ENCODE data around the gene COPB1.
"Not testable (repeated sequence)": the region's sequence is repeated elsewhere in the genome, so short reads cannot be mapped to it uniquely, and the experiment has no call there.

COPB1 gene, protein sequence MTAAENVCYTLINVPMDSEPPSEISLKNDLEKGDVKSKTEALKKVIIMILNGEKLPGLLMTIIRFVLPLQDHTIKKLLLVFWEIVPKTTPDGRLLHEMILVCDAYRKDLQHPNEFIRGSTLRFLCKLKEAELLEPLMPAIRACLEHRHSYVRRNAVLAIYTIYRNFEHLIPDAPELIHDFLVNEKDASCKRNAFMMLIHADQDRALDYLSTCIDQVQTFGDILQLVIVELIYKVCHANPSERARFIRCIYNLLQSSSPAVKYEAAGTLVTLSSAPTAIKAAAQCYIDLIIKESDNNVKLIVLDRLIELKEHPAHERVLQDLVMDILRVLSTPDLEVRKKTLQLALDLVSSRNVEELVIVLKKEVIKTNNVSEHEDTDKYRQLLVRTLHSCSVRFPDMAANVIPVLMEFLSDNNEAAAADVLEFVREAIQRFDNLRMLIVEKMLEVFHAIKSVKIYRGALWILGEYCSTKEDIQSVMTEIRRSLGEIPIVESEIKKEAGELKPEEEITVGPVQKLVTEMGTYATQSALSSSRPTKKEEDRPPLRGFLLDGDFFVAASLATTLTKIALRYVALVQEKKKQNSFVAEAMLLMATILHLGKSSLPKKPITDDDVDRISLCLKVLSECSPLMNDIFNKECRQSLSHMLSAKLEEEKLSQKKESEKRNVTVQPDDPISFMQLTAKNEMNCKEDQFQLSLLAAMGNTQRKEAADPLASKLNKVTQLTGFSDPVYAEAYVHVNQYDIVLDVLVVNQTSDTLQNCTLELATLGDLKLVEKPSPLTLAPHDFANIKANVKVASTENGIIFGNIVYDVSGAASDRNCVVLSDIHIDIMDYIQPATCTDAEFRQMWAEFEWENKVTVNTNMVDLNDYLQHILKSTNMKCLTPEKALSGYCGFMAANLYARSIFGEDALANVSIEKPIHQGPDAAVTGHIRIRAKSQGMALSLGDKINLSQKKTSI

DNA sequence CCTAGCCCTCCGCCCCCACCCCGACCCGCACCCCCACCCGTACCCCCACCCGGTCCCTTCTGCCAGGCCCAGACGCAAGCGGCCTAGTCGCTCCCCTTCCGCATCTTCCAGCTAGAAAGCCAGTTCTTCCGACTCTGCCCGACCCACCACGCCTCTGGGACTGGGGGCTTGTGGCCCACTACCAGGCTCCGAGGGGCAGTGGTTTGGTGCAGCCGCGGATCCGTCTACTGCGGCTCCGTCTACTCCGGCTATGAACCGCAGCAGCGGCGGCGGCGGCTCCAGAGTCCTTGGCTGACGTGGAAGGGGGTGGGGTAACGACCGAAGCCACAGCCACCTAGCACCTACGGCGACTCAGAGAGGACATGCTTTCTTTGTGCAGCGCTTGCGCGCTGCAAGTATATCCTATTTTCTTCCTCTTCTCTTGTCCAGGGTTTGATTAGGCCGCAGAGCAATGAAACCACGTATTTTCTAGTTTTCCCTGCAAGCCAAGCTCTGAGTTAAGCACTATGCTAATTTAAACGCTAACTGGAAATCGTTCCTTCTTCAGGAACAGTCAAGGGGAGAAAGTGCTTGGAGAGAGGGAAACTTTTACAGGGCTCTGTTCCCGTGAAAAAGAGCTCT lies at the start of gene COPB1:
Gene COPB1 (minus strand): TSS at position 252 of the 621 bp plus-strand sequence. CDS start 883 bp downstream, outside the sequence.
- DNase-seq (ENCODE audit: low read depth, low spot score): peak; percentile 98

DNA sequence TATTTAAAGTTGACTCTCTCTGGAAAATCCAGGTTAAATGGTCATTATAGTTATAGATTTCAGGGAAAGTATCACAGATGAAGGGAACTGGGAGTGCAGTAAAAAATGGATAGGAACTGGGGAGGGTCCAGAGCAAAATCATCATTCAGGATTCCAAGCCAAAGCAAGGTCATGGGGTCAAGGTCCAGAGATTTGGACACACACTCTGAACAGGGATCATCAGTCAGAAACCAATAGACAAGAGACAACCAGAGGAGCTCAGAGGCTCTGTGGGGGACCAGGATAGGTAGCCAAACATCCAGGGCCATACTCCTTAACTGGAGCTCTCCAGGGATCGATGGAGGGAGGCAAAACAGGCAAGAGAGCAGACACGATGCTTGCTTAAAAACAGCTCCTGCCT lies 47.8 kb upstream of the COPB1 start:
- no peak for DNase-seq (ENCODE audit: low read depth, low spot score)

DNA sequence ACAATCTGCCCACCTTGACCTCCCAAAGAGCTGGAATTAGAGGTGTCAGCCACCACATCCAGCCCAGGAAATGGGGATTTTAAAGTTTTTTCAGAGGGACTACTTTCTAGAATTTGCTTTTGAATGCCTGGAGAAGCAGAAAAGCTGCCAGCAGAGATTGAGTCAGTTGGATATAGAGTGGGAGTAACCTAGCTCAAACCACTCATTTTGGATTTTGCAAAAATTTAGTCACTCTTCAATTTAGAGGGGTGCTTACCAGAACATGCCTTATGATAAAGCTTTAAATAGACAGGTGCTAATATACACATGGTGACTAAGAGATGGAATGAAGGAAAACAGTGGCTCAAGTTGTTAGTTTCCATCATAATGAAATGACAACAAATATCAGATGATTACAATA lies 47.1 kb upstream of the COPB1 start:
- no peak for DNase-seq (ENCODE audit: low read depth, low spot score)

DNA sequence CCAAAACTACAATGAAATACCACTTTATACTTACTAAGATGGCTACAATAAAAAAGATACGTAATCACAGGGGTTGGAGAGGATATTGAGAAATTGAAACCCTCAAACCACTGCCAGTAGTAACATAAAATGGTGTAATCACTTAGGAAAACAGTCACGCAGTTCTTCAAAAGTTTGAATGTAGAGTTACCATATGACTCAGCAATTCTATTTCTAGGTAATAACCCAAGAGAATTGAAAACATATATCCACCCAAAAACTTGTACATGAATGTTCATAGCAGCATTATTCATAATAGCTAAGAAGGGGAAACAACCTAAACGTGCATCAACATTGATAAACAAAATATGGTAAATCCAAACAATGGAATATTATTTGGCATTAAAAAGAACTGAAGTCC lies 45.0 kb upstream of the COPB1 start:
- no peak for DNase-seq (ENCODE audit: low read depth, low spot score)

DNA sequence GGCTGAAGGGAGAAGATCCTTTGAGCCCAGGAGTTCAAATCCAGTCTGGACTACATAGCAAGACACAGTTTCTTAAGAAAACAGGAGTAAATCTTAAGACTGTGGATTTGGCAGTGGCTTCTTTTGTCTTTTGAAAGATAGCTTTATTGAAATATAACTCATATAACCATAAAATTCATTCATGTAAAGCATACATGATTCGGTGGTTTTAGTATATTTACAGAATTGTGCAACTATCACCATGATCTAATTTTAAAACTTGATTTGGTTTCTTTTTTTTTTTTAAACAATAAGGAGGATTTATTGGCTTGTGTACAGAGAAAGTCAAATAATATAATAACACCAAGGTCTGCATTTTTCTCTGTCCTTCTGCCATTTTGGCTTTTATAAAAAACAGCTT lies 43.6 kb upstream of the COPB1 start:
- DNase-seq (ENCODE audit: low read depth, low spot score): no peak

DNA sequence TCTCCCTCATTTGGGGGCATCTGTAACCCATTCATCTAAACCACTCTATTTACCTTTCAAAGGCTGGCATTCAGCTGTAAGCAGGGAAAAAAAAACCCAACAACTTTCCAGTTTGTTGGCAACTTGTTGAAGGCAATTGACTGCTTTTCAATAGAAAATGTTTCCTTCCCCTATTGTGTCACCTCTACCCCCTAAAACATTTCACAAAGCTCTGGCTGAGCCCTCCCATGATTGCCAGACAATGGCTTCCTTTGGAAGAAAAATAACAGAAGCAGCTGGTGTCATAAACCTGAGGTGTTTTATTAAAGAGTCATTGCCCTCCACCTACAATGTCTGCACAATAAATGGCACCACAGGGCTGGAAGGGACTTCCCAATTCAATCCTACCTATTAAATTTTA lies 42.7 kb upstream of the COPB1 start:
- no peak for DNase-seq (ENCODE audit: low read depth, low spot score)

DNA sequence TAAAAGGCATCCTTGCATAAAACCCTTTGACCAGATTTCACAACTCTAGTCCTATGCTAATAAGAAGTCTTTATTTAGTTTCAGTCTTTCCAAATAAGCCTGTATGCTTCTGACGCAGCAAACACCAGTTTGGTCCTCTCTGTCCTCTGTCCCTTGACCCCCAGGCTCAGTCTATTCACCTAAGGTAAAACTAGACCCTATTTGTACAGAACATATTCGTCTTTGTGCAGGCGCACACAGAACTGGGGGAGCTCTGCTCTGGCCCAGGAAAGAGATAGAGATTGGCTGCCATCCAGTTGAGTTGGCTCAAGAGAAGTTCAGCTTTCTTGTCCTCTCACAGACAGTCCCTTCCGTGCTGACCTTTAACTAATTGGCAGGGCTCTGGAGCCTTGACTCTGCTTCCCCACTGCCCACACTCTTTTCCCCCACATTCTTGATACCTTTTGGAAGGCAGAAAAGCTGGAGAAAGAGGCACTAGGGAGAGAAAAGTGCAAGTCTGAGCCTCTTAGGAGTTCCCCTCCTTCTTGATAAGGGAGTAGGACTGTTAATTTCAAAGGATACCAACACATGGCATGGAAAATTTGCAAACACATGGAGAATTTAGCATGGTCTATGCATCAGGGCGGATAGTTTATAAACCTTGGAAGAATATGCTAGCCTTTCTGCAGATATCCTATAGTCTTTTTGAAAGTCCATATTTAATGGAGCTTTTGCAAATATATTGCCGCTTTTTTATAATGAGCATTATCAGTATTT lies 41.8 kb upstream of the COPB1 start:
- peak; percentile 11 for DNase-seq (ENCODE audit: low read depth, low spot score)

DNA sequence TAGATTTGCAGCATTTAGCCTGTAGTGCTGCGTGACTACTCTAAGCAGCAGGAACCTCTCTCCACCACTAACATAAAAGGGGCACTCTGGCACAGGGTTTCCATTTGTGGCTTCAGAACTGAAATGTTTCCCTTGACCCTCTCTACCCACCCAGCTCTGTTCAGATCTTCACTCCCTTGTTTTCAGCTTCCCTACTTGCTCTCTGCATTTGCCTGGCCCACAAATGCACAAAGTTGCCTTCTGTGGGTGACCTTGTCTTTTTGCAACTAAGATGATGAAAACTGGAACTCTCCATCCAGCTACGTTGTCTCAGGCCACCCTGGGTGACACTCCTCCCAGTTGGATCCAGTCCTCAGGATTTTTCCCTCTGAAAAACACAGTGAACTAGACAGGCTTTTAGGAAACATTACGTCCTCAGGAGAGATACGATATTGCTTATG lies 40.4 kb upstream of the COPB1 start:
- DNase-seq (ENCODE audit: low read depth, low spot score): no peak

DNA sequence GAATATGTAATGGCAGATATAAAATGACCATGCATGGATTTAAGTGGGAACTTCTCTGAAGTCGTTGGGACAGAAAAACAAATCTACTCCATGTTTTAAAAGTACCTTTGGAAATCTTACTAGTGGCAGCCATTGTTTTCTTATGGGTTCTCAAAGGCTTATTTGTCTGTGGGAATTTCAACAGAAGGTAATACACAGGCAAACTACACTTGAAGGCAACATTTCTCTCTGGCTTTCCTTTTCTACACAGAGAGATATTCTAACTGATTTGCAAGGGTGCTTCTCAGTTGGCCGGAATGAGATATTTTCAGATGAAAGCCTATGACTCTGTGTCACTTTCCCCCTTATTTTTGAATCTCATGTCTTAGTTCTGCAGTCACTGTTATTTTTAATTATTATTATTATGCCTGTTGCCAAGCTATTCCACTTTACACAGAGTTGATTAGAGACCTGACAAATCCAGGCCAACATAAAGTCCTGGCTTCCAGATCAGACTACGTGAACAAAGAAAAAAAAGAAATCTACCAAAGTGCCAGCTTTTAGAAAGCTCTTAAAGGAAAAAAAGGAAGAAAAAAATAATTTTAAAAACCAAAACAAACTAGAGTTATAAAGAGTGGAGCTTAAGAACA lies 39.4 kb upstream of the COPB1 start:
- DNase-seq (ENCODE audit: low read depth, low spot score): no peak

DNA sequence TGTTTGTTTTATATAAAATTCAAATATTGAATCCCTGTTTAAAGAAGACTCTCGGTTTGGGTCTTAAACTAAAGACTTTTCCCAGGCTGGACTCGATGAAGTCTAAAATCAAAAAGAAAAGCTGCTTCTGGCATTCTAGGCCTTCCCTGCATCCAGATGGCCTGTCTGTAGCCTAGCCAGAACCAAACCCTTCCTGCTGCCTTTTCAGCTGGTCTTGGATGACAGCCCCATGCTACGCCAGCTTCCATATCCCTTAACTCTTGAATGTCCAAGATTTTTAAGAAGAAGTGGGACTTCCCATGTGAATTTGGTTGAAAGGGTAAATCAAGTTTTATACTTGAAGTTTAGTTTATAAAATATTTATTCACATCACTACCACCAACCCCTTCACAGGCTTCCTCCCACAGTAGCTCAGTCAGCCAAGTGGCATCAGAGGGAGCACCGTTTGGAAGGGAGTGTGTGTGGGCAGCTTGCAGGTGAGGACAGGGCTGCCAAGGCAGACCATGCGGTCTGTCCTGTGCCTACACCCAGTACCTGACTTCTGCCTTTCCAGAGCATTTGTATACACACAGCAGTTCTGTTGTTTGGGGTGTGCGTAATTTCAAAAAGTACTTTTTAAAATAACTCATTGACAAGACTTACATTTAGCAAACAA lies 38.8 kb upstream of the COPB1 start:
- no peak for DNase-seq (ENCODE audit: low read depth, low spot score)

DNA sequence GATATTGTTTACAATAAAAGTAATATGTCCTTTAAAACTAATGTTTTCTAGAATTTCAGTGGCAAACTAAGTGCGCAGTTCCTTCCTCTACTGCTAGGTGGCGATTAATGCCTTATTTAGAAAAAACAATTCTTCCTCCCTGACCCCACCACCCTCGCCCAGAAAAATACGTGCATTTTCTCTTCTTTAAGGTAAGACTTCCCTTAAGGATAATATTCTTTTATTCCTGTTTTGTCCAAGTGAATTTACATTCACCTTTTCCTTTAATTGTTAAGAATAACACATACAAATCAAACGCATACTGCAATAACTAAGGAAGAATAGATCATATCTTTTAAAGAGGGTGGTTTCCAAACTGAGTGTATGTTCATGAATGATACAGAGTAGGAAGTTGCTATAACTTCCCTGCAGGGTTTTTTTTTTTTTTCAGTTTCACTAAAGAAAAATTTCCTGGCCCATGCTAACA lies 37.6 kb upstream of the COPB1 start:
- DNase-seq (ENCODE audit: low read depth, low spot score): peak; percentile 41

DNA sequence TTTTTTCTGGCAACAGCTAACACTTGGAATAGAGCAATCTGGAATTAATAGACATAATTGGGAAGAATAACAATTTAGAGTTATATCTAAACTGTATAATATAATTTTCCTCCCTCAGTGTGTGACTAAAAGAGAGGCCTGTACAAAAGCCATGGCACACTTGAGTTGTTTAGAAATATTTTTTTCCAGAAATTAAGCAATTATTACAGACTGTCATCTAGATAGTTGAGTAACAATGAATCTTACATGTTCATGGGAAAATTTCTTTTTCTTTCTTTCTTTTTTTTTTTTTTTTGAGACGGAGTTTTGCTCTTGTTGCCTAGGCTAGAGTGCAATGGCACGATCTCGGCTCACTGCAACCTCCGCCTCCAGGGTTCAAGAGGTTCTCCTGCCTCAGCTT lies 35.6 kb upstream of the COPB1 start:
- not testable (repeated sequence) for DNase-seq (ENCODE audit: low read depth, low spot score)

DNA sequence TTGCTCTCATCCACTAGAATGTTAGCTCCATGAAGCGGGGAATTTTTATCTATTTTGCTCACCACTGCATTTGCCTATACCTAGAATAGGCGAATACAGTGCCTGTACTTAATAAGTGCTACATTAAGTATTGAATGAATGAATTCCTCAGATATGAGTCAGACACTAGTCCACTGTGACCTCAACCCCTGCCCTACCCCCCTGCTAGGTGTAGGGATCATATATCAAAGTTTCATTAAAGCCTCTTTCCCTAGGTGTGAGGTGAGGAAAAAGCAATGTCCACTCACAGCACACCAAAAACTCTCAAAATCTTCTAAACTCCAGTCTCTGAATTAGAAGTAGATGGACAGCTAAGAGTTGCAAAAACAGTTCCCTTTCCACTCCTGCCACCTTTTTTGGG lies 30.3 kb upstream of the COPB1 start:
- DNase-seq (ENCODE audit: low read depth, low spot score): no peak

DNA sequence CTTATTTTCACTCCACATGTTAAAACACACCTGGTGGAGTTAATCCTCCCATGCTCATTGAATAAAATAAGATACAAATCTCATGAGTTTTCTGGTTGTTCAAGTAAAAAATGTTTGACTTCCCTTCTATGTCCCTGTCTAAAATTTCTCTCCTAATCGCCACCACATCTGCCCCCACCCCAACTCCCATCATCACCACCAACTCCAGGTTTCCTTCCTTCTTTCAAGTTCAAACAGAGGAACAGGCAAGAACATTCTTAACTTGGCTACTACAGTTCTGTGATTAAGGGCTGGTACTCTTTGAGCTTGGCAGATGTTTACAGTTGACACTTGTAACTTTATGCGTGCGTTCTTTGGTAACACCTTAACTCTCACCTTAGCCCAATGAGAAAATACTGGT lies 29.7 kb upstream of the COPB1 start:
- DNase-seq (ENCODE audit: low read depth, low spot score): no peak

DNA sequence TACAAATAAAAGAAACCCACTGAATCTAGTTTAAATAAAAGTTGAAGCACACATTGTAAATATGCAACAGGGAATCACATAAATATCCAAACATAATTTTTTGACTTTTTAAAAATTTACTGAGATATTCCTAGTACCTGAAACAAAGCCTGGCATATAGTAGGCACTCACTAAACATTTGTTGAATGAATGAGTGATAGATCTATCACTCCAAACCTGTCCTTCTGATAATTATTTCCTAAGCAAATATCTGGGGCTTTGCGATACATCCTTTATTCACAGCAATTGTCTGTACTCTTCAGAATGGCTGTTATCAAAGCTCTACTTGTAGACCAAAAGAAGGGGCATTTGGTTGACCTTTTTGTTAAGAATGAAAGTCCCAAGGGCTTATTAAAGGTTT lies 23.2 kb upstream of the COPB1 start:
- DNase-seq (ENCODE audit: low read depth, low spot score): no peak

DNA sequence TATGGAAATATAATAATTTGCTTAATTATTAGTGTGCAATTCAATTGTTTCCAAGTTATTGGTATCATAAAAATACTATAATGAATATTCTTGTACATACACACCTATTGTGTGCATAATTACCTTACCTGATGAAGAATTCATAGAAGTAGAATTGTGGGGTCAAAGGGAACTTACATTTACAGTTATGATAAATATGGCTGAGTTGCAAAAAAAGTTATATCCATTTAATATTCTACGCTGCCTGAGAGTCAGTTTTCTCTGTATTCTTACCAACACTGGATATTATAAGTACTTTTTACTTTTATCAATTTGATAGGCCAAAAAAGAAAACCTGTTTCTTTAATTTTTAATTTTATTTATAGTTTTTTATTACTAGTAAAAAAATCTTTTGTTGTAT lies 22.6 kb upstream of the COPB1 start:
- no peak for DNase-seq (ENCODE audit: low read depth, low spot score)

DNA sequence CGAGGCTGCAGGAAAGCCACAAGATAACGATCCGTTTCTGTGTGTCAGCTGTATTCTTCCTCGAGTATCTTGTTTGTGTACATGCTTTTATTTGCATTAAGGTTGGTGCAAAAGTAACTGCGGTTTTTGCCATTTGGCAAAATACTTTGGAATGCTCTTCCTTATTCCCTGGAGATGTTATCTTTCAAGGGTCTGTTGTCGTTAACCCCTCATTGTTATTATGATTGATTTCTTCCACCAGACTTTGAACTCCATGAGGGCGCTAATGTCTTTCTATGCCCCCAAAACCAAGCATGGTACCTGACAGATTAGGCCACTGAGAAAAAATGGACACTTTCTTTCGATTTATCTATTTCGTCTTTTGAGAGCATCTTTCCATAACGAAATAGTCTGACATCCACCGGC lies 21.1 kb upstream of the COPB1 start:
- DNase-seq (ENCODE audit: low read depth, low spot score): no peak

DNA sequence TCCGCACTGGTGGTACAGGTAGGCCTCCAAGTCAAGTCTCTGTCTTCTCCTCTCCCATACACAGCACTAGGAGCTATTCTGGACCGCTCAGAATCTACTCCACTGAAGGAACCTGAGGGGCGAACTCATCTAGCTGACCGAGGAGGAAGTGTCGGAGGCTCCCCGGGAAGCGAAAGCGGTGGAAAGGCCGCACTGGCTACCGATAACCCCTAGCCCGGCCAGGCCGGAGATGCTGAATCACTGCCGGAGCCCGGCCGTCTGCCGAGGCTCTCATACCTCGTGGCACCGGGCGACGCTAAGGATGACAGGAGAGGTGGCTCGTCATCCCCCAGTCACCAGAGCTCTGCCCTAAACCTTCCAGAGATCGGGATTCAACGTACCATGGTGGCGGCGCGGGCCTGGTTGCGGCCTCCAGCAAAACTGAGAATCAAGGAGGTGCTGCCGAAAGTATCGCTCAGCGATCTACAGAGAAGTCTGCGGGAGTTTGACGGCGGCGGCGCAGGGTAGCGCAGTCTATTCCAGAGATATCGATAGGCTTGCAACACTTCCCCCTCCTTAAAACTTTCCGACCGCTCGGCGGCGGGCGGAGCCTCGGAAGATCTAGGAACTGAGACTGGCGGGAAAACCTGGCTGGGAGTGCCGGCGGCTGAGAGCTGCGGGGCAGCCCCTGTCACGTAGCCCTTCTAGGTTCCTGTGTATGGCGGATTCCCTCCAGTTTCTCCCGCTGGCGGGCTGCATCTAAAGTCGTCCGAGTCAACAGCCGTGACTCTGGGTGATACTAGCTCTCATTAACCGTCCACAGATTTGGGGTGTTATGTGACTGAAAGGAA lies 20.5 kb upstream of the COPB1 start, which contains the start of gene PSMA1:
Gene PSMA1 (minus strand): TSS at position 470 of the 830 bp plus-strand sequence. CDS start 87 bp downstream, at position 383.
- DNase-seq (ENCODE audit: low read depth, low spot score): peak; percentile 98

DNA sequence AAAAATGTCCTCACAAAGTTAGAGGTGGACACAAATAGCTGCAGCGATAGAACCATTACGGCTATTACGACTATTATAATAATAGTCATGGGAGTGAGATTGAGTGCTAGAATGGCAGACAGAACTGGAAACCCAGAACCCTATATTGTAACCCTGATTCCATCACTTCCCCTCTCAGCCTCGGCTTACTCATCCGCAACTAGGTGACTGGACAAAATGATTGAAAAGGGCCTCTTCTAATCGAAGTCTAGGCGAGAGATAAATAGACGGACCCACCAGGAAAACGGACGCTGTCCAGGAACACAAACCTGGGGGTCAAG lies 19.9 kb upstream of the COPB1 start:
- no peak for DNase-seq (ENCODE audit: low read depth, low spot score)

Measured in astrocyte of the hippocampus (primary cell).